ENCODE measurements around the gene CCDC73.
A peak's percentile ranks its signal among the peaks of the same experiment; 100 is the strongest.

The CCDC73 gene

GRCh38 chr11:32583459-32584271 is 210.8 kb downstream of the CCDC73 start, which contains the start of gene EIF3M:
Gene EIF3M (plus strand): TSS chr11:32583831. CDS start chr11:32583888, 57 bp downstream.
- peak; percentile 97 to 98 (median 98) for DNase-seq

DNA sequence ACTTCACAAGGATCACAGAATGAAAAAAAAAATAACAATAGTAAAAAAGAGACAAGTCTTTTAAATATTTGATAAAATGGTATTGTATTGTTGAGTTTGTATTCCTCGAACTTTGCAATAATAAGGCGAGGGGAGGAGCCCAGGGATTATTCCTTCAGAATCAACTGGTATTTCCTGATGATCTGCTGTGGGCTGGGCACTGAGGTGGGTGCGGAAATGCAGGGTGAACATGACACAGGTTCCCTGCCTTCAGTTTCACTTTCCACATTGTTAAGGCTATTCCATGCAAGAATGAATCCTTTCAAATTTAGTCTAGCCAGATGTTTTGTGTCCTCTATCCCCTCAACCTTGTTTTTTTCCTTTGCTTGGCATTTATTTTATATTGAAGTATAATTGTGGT is 212.9 kb downstream of the CCDC73 start:
- no peak for DNase-seq

GRCh38 chr11:32580967-32581366 is 213.5 kb downstream of the CCDC73 start:
- DNase-seq: no peak

DNA sequence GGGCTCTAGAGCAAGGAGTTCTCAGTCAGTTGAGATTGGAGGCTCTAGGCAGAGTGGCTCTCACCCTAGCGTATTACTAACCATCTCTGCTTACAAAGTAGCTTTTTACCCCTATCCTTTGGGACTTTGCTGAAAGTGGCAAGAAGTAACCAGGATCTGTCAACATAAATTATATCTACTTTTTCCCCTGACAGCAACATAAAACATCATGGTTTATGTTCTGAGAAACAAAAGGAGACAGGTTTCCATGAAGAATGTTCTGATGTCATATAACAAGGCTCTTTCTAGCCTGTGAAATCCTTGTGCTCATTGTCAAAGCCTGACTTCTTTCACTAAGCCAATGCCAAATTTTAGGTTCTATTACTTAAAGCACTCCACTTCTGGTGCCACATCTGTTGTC is 218.0 kb downstream of the CCDC73 start:
- DNase-seq: no peak

DNA sequence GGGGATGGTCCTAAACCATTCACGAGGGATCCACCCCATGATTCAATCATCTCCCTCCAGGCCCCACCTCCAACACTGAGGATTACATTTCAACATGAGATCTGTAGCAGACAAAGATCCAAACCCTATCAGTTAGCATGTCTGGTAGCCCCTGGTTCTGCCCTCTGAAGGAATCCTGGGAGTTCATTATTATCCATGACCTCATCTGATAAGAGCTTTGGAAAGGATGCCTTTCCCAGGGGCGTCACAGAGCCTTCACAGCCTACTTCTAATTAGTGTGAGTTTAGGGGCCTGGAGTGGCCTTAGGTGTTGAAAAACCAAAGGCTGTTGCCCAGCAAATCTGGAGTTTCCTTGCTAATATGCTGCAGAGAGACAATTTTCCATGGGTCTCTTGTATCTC is 219.4 kb downstream of the CCDC73 start:
- DNase-seq: no peak

GRCh38 chr11:32574421-32574820 is 220.0 kb downstream of the CCDC73 start:
- no peak for DNase-seq

DNA sequence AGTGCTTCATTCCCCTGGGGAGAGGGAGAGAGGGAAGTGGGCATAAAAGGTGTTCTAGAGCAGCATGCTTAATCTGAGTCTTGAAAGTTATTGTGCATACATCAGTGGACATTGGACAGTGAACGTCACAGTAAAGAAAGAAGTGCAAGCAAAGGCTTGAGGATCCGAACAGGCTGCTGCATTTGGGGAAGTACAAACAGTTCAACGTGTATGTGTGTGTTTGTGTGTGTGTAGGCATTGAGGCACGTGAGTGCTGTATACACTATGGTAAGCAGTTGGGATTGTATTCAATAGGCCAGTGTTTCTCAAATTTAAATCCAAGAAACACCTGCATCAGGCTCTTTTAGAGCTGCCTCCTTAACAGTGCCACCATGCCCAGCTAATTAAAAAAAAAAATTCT is 221.2 kb downstream of the CCDC73 start:
- peak in 1 of 3 donors; percentile 35 for DNase-seq

DNA sequence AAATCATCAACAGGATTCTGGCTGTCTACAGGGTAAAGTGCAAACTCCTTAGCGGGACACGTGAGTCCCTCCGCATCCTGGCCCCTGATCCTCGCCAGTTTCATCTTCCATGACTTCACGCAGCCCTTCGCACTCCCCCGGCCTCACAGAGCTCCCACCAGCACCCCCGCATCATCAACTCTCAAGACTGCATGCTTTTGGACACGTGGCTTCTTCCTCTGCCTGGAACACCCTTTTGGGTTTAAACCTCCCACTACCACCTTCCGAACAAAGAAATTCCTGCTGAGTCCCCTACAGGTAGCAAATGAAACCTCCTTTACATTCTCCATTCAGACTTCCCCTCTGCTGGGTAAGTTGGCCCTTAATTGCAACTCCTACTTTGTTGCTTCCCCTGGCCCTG is 223.4 kb downstream of the CCDC73 start:
- DNase-seq: no peak

DNA sequence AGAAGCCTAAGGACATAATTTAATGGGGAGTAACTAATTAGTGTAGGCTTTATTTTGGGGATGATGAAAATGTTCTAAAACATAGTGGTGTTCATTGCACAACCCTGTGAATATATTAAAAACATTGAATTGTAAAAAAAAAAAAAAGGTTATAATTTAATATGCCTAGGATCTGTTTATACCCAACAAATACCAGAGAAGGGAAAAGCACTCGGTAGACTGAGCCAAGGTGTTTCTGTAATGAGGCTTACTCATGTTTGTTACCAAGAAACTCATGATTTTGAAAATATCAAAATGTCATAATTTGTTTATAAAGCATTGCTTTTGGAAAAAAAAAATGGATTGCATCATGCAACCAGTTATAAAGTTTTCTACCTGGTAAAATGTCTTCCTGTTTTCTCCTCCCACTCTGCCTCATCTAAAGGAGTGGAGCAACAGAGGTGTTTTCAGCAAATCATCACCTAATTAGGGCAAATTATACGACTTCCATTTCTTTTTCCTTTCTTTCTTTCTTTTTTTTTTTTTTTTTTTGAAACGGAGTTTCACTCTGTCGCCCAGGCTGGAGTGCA is 225.1 kb downstream of the CCDC73 start:
- DNase-seq: no peak

DNA sequence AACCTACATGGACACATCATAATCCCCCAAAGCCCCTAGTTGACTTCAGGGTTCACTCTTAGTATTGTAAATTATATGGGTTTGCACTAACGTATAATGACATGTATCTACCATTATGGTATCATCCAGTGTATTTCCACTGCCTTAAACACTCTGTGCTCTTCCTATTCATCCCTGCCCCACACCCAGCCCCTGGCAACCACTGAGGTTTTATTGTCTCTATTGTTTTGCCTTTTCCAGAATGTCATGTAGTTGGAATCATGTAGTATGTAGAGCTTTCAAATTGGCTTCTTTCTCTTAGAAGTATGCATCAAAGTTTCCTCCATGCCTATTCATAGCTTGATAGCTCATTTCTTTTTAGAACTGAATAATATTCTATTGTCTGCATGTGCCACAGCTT is 227.3 kb downstream of the CCDC73 start:
- no peak for DNase-seq

DNA sequence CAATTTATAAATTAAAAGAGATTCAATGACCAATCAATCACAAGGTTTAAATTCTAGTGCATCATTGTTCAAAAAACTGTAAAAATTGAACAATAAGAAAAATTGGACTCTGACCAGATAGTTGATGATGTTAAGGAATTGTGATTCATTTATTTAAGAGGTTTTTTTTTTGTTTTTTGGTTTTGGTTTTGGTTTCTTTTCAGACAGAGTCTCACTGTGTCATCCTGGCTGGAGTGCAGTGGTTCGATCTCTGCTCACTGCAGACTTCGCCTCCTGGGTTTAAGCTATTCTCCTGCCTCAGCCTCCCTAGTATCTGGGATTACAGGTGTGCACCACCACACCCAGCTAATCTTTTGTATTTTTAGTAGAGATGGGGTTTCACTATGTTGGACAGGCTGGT is 227.9 kb downstream of the CCDC73 start:
- DNase-seq: peak in 2 of 3 donors; percentile 34 to 57

DNA sequence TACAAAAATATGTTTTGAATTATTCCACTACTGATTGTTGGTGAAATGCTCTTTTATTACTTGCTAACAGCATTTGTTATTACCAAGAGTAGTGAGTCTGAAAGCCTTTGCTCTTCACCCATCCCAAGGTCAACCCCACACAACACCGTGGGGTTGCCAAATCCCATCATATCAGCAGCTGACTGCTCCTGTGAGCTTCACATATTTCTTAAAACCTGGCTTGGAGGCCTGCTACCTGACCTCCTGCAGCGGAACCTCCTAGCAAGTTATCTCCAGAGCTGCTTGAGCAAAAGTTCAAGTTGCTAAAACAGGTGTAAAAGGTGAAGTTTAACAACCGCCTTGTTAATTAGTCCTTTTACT is 230.9 kb downstream of the CCDC73 start:
- DNase-seq: no peak

DNA sequence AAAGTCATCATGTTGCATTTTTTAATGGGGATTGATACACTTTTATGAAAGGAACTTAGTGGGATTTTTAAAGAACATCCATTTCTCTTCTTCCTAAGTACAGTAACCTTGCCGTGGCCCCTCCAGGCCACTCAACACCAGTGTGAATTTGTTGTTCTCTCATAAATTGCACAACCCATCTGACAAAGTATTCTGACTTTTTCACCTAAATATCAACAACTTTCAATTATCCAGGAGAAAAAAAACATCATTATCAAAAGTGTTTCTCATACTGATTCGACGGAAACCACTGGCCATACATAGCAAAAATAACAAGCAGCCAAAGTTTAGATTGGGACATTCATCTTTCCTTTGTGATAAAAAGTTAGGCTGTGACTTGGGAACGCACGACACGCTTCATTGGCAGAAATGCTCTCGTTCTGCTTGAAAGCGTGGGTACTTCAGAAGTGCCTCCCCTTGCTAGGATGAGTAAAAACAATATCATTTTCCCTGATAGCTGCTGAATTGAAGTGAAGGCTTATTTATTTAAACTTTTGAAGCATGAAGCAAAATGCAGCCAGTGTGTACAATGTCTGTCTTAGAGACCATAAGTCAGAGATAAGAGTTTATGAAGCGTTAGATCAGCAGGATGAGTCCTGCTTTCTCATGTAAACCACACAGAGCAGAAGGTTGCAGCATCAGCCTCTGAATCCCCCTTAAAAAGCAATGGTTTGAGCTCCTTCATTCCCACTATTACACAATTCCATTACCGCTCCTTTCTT is 231.4 kb downstream of the CCDC73 start:
- DNase-seq: no peak

- DNase-seq: no peak
Measured at GRCh38 chr11:32561835-32562234, 232.6 kb downstream of the CCDC73 start.

- DNase-seq: no peak
Measured at GRCh38 chr11:32555895-32556294, 238.6 kb downstream of the CCDC73 start.

DNA sequence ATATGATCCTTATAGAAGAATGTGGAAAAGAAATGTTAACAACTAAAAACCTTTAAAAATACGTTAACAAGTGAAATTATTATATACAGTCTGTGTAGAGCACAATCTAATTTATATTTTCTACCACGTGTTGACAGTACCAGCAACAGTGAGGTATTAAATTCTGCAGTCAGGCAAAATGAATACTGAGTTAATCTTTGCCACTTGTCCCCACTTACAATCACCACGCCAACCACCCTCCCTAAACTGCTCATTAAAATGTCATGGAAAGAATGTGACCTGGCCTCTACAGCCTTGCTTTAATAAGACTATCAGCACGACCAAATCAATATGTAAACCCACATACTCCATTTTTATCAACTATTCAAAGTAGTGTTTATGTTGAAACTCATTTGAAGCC is 239.4 kb downstream of the CCDC73 start:
- DNase-seq: no peak
